ENCODE data around the gene WDR35.
"Not testable (repeated sequence)": the region's sequence is repeated elsewhere in the genome, so short reads cannot be mapped to it uniquely, and the experiment has no call there.

Gene WDR35

DNA sequence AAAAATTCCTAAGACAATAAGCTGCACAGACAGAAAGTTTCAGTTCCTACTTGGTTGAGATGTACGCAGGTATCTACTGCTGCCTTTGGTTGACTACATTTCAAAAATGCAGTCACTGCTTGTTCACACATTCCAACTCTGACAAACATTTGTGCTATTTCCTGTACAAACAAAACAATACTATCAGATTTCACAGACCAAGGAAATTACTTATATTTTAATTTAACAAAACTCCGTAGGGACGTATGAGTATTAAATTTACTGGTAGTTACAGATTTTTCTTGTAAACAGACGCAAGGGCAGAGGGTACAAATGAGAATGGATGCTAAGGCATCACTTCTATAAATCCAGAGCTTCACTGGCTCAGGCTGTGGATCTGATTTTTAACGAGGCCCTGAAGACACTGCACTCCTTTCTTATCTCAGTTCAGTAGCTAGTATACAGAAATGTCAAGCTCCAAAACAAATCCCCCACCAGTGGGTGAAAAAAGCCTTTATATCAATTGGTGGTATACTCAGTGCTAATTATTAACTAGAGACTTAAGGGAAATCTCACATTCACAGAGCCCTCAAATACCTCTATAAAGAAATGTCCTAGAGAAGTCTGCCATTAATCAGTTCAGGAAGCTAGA, 56.4 kb downstream of the WDR35 start:
- no peak for DNase-seq

DNA sequence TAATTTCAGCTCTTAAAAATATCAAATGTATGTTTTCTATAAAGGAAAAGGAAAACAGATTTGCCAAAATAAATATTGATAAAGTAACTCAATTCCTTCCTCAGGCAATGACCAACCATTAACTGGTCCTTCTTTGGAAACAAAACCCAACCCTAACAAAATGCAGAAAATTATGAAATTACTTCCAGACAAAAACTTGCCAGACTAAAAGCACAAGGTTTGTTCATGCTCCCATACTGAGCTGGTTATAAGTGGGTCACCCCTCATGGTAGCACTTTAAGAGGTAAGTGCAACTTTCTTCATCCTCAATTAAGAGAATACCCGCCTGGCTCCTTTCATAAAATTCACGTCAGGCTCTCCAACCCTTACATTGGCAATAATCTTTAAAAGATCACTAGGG, 57.0 kb downstream of the WDR35 start:
- no peak for DNase-seq

DNA sequence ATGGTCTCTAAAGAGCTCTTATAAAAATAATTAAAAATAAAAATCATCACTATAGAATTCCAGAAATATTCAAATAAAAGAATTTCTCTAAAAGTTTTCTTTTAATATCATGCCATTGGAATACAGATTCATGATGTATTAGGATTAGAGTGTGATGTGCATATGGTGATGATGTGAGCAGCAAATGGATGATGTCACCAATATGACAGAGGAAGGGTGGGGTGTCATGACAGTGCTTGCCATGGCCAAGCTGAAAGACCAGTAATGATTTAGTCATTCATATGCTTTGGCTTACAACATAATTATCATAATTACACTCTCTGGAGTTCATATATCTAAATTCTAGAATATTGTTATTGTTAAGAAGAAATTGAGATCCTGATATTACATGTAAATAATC, 60.7 kb downstream of the WDR35 start:
- DNase-seq, result no peak

DNA sequence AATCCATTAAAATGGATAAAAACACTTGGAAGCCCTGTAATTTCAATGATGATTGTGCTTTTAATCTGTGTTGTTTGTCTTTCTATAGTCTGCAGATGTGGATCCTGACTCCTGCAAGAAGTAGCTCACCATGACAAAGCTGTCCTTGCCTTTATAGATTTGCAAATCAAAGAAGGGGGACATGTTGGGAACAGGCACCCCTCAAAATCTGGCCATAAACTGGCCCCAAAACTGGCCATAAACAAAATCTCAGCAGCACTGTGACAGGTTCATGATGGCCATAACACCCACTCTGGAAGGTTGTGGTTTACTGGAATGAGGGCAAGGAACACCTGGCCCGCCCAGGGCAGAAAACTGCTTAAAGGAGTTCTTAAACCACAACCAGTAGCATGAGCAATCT, 62.1 kb downstream of the WDR35 start:
- DNase-seq, result not testable (repeated sequence)

DNA sequence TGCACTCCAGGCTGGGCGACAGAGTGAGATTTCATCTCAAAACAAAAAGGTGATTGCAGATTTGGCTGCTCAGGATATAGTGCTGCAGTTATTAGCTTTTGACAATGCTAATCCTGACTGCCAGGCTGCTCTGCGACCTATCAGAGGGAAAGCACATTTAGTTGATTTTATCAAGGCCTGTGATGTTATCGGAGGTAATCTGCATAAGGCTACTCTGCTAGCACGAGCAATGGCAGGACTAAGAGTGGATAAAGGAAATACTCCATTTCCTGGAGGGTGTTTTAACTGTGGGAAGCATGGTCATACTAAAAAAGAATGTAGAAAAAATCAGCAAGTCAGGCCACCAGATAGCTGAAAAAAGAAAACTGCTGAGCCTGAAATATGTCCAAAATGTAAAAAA, 65.4 kb downstream of the WDR35 start:
- not testable (repeated sequence) for DNase-seq

DNA sequence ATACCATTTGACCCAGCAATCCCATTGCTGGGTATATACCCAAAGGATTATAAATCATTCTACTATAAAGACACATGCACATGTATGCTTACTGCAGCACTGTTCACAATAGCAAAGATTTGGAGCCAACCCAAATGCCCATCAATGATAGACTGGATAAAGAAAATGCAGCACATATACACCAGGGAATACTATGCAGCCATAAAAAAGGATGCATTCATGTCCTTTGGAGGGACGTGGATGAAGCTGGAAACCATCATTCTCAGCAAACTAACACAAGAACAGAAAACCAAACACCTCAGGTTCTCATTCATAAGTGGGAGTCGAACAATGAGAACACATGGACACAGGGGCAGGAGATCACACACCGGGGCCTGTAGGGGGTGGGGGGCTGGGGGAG, 67.7 kb downstream of the WDR35 start:
- not testable (repeated sequence) for DNase-seq

DNA sequence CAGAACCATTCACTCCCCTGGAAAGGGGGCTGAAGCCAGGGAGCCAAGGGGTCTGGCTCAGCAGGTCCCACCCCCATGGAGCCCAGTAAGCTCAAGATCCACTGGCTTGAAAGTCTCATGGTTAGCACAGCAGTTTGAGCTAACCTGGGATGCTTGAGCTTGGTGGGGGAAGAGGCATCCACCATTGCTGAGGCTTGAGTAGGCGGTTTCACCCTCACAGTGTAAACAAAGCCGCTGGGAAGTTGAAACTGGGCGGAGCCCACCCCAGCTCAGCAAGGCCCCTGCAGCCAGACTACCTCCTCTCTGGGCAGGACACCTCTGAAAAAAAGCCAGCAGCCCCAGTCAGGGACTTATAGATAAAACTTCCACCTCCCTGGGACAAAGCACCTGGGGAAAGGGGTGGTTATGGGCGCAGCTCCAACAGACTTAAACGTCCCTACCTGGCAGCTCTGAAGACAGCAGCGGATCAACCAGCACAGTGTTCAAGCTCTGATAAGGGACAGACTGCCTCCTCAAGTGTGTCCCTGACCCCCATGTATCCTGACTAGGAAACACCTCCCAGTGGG, 73.4 kb downstream of the WDR35 start:
- DNase-seq, result no peak

DNA sequence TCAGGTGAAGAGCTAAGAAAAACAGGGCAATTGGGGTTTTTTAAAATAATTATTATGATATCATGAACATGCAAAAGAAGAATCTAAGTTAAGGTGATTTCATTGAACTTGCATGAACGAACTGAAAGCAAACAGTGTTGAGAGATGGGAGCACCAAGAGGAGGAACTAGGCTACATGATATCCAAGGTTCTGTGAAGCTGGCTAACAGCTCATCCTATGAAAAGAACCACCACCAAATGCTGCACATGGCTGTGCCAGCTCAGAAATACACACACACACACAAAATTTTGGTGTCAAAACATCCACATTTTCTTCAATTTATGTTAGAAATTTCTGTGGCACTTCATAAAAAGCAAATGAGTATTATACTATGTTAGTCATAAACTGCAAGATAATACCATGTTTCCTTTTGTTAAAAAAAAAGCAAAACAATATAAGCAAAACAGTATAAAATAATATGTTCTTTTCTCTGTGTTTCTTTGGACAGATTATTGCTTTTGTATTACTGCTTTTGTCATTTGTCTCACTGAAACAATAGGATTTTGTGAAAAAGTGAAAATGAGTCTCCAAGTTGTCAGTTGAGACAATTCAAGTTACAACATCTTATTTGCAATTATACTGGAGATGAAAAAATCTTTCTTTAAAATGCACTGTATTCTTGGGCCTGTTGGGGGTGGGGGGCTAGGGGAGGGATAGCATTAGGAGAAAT, 75.5 kb downstream of the WDR35 start:
- no peak for DNase-seq

DNA sequence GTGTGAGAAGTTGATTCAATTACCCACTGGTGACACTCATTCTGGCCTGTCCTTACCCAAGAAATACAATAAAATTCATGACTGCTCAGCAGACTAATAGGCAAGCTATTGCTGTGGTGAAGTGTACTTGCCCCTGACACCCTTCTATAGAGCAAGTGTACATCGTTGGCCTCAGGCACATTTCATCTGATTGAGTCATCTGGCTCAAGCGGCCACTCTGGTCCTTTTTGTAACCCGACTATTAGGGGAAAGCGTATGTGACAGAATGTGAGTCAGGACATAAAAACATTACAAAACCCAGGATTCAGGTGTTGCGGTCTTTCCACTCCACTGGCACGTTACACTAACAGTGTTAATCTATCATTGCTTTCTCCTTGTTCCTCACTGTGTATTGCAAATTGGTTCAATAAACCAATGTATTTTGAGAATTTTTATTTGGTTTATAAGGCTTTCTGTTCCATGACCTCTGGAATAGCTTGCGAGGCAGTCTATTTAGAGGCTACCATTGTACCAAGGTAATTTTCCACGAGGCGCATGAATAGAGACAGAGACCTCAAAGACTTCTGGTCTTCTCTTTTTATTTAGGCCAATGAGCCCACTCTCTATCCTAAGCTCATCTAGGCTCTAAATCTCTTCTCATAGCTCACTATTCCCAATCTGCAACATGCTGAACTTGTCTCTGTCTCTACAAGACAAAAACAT, 77.9 kb downstream of the WDR35 start:
- no peak for DNase-seq

DNA sequence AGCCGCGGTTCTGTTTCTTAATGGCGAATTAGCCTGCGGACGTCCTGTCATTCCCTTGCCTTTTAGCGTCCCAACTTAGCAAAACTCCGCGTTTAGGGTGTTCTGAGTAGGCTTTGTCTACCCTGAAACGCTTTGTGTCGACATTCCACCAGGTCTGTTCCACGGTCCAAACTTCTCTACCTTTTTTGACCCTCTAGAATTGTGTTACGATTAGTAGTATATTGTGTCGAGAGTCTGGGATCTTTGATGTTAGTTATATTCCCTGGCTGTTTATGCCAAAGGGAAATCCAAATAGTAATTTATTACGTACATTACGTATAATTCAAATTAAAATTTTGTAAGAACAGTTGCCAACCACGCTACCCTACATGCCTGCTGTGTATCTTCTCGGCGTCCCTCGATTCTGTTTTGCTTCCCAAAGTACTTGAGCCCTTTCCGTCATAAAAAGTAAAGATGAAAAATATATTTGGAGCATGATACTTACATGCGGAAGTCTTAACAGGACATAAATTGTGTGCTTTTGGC, 87.6 kb downstream of the WDR35 start:
- no peak for DNase-seq

DNA sequence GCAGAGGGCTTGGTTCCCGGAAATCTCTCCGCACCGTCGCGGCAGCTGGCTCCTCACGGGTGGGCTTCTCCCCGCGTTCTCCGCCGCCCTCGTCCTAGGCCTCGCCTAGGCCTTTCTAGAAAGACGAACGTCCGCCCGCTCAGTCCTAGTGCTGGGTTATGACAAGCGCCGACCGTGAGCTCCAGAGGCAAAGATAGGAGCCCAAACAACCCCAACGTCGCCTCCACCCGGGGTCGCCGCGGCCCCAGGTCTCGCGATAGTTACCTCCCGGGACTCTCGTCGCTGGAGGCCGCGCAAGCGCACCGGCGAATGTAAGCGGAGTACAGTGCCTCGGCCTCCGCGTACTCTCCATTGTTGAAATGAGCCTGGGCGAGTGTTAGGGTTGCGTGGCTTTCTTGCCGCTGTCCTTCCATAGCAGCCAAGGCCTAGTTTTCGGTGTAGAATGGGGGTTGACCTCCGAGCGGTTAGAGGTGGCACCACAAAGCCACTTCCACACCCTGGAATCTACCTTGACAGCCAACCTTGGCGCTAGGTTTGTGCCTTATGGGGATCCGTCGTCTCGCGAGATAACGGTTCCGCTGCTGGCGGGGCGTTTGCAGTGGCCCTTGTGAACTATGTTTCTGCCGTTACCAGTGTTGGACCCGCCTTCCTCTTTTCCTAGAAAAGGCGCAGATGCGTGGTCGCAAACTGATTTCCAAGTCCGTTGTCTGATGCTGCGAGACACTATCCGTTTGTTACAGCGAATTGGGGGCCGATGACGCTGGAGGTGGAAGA, 88.3 kb downstream of the WDR35 start, which contains the start of gene TTC32:
TTC32 (minus strand) TSS at position 542 of the 774 bp plus-strand sequence; CDS start at position 413, 129 bp downstream.
- peak; percentile 95 for DNase-seq

DNA sequence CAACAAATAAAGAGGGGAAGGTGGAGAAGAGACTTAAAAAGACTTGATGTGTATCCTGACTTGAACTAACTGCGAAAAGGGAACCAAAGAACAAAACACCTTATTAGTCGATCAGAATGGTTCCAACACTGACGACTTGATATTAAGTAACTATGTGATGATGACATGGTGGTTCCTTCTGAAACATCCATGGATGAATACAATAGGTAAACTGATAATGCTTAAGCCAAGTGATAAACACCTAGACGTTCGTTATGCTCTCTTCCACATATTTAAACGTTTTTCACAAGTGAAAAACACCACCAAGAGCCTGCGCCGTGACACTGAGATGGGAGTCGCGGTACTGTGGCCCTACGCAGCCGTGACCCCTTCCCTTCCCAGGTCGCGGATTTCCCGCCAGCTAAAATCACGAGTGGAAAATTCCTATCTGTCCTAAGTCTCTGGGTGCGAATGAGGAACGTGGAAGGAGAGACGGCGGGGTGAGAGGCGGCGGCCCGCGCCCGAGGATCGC, 88.9 kb downstream of the WDR35 start:
- no peak for DNase-seq

DNA sequence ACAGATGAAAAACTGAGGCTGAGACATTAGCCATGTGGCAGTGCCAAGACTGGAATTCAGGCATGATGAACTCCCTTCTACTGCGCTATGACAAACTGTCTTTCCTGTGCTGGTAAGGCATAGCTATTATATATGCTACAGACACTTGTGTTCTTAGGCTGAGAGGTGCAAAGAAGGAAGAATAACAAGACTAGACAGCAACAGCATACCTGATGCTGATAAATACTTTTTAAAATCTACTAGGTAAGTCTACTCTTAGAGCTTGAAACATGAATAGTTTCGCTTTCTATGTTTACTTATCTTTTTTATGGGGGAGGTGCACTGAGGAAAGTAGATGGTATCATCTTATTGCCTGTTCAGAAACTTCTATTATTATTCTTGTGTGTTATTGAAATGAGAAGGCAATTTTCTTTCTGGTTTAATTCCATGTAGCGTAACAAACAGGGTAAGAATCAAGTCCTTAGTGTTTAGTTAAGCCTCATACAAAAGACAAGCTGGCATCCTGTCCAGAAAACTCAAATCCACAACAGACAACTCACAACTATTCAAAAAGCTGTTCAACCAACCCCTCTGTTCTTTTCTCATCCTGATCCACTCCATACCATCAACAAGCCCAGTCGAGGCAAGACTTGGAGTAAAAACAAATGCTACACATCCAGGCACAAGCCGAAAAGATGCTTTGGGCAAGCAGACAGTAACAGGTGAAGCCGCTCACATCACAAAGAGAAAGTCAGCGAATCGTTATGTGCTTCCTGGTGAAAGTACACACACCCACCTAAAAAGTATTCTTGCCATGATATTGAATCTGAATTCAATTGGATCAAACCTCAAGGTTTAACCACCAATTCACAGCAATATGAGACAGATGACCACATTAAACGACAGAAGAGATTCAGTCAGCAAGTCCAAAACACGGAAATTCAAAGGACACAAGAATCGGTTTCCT, 89.6 kb downstream of the WDR35 start:
- peak; percentile 52 for DNase-seq

DNA sequence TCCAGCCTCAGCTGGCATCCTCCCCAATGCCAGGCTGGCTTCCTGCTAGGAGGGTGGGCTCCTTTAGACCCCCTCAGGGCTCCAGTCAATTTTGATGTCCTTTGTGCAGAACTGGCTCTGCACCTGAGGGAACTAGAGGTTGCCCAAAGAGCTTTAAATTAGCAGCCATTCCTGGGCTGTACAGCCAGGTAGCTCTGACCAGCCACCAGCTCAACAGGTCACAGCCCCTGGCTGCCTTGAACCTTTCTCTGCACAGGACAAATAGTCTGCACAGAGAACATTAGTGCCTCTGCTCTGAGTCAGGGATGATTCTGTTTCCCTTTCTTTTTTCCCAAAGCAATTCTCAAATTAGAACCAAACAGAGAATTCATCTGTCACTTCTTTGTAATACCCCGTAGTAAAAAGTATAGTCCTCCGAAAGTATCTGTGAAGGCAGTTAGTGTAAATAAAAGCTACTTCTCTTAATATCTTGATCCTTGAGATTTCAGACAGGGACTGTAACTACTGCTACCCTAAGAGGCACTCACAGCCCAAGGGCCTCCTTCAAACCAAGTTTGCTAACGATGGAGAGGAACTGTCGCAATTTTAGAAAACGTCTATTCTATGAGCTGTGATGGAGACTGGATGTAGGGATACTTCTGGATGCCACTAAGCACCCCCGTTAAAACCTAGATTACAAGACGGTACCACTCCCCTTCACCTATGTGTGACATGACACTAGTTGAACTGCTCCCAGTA, 91.1 kb downstream of the WDR35 start:
- no peak for DNase-seq

DNA sequence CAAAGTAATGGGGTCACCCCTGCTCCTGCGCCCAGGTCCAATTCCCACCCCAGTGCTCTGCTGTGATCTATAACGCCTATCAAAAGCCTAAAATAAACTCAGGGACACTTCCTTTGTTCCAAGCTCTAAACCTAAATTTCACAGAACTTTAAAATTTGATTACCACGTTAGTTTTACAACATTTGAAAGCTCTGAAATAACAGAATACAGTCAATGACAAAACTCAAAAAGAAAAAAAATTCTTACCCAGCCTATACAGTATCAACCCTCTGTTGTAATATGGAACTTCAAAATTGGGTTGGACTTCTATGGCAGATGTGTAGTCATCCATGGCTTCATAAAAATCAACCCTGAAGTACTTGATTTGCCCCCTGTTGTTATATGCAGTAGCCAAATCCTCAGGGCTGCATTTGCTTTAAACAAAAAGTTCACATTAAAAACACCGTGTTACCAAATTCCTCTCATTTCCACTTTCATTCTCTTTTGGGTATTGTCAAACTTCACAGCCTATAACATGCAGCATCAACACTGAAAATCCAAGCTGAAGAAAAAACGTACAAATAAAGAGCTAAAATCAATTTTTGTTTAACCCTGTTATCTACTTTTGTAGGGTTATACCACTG, 92.2 kb downstream of the WDR35 start:
- no peak for DNase-seq

DNA sequence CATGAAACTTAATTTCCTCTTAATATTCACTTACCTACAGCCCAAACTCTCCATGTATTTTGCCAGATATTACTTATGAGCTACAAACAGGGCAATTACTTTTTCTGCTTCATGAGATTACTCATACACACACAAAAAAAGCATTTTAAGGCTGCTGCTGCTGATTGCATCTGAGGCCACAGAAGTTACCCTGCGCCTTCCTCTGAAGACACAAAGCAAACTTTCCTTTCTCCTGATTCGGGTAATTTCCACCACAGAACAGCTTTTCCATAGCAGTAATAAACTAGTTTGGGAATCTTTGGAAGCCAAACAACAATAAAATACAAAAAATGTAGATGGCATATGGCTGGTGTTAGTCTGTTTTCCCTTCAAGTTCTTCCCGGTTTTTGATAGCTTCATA, 94.4 kb downstream of the WDR35 start:
- DNase-seq, result peak; percentile 58

DNA sequence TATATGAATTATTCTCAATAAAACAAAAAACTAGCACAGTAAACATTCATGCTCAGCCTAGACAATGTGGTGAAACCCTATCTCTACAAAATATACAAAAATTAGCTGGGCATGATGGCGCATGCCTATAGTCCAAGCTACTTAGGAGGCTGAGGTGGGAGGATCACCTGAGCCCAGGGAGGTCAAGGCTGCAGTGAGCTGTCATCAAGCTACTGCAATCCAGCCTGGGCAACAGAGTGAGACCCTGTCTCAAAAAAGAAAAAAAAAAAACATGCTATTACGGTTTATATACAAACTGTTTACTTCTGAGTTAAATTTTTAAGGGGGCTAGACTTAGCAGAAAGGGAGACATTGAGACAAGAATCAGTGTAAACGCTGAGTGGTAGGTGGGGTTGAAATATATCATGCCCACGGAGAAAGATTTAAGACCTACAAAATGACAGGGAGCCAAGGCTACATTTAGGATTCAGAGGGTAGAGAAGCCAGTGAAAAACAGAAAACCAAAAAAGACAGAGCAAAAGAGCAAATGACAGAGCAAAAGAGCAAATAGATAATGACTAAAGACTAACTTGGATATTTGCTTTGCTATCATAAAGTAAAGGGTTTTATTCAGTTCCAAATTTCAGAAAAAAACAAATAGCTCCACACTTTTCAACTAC, 95.6 kb downstream of the WDR35 start:
- no peak for DNase-seq

DNA sequence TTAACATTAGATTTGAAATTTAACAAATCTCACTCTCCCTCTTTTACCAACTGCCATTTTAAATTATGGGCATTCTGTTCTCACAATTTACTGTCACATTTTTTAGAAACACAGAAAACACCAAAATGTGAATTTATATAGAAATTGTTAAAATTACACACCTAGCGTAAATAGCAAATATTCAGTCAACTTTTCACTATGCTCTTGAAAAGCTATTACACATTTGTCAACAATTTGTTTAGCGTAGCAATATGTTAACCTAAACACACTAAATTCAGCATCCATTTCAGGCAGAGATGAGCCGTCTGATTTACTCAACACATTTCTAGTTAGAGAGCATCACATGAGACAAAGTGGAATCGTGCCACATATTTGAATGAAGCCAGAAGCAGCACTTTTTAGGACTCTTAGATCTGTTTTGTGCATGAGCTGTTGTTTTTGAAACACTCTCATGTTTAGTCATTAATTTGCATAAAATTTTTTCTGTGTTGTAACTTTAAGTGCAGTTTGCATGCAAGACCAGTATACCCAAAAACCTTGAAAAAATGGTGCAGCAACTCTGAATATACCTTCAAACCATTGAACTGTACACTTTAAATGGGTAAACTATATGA, 96.3 kb downstream of the WDR35 start:
- DNase-seq, result peak; percentile 54

DNA sequence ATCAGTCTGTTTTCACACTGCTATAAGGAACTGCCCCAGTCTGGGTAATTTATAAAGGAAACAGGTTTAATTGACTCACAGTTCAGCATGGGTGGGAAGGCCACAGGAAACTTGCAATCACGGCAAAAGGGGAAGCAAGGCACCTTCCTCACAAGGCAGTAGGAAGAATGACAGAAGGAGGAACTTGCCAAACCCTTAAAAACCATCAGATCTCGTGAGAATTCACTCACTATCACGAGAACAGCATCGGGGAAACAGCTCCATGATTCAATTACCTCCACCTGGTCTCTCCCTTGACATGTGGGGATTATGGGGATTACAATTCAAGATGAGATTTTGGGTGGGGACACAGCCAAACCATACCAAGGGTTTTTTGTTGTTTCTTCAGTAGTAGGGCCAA, 97.9 kb downstream of the WDR35 start:
- peak; percentile 28 for DNase-seq

Data from activated CD4-positive, alpha-beta T cell treated with anti-CD3 and anti-CD28 coated beads, Interleukin-2, Interleukin-6, amounts not matched to agents 100 ng/mL and 50 ng/mL, durations not matched to agents 16 hours and 8 hours (primary cell).